Fibroblast of skin of right quadriceps (primary cell): ENCODE data around the gene ESRRG.
"Not testable (repeated sequence)": the region's sequence is repeated elsewhere in the genome, so short reads cannot be mapped to it uniquely, and the experiment has no call there.

Source experiments
- DNase-seq: peaks from one replicate; pipeline ENCODE4 v3.0.0-alpha.2; 2013

Gene ESRRG

GRCh38 chr1:216560527-216560926 is 162.7 kb downstream of the ESRRG start:
- DNase-seq, result no peak

DNA sequence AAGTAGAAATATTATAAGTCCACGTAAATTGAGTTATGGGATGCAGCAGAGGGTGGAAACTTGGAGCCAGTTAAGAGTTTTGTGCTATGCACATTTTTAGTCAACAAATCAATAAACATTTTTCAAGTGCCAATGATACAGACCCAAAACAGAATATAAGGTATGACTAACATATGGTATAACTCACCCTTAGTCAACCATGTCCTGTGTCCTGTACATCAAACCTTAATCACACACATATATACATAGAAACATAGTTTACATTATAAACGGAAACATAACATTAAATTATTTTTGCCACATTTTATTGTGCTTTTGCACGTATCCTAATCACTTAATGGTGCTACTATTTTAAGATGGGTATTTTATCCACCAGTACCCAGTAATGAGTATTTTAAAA is 163.9 kb downstream of the ESRRG start:
- no peak for DNase-seq

- DNase-seq, result no peak
Measured at GRCh38 chr1:216555653-216556052, 167.6 kb downstream of the ESRRG start.

GRCh38 chr1:216554934-216555333 is 168.3 kb downstream of the ESRRG start:
- DNase-seq, result no peak

DNA sequence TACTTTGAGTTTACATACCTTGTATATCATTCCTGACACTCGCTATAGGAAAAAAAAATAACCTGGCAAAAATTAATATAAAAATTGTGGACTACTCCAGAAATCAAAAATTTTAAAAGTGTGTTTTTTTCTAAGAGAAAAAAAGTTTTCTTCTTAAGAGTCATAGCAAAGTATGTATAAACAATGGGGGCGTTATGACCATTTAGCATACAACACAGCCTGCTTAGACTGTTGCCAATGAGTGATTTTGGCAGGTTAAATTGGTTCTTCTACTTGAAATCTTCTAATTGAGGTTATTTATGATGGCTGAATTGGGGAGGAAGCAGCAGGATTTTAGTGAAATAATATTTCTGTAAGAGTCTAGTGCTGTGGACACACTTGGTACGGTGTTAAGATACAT is 169.5 kb downstream of the ESRRG start:
- DNase-seq, result no peak

GRCh38 chr1:216553040-216553439 is 170.2 kb downstream of the ESRRG start:
- DNase-seq, result no peak

- no peak for DNase-seq
Measured at GRCh38 chr1:216549796-216550195, 173.4 kb downstream of the ESRRG start.

DNA sequence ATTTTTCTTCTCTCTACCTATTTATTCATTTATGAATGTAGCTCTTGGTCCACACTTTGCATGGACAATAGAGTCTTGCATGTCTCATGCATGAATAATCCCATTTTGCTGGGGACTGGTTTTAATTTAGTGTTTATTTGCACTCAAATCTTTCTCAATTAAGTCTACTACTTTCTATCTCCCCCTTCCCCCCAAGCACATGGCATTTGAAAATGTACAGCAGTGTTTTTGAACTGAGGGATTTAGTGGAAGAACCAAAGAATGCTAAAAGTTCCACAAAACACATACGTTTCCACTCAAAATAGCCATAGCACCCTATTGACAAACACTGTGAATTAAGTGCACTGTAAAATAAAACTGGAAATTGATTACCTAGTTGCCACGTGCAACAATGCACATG is 180.5 kb downstream of the ESRRG start:
- DNase-seq, result no peak

DNA sequence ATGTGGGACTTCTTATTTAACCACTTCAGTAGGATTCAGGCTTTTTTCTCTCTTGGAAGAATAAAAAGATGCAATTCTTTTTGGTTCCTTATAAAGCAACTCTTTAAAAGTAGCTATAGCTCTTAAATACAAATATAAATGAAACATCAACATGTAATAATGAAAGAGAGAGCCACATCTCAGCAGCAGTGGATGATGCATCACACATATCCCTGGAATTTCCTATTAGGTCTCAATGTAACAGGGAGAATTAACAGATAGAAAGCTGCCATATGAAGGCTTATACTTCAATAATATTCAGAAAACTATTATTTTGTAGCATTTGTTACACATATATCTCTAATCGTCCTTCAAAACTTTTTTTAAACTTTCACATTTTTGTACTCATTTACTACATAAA is 181.0 kb downstream of the ESRRG start:
- DNase-seq, result no peak

GRCh38 chr1:216535751-216536150 is 187.5 kb downstream of the ESRRG start:
- no peak for DNase-seq

- peak; percentile 17 for DNase-seq
Measured at GRCh38 chr1:216535059-216535458, 188.2 kb downstream of the ESRRG start.

DNA sequence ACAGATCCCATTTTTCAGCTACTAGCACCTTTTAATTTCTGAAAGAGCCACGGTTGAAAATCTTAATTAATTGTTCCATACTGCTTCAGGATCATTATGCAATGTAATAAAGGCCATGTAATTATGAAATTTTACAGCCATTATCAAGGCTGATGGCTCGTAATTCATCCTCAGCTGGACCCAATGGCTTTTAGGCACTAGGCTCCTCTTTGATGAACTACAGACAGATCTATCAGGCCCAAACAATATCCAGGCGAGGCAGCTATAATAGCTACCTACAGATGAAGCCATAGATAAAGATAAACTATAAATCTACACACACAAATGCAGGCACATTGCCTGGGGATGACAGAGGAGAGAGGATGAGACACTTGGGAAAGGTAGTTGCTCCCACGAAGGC is 189.5 kb downstream of the ESRRG start:
- no peak for DNase-seq

- DNase-seq, result no peak
Measured at GRCh38 chr1:216532251-216532798, 190.9 kb downstream of the ESRRG start.

- DNase-seq, result peak; percentile 31
Measured at GRCh38 chr1:216531263-216532239, 191.7 kb downstream of the ESRRG start.

- not testable (repeated sequence) for DNase-seq
Measured at GRCh38 chr1:216529851-216530250, 193.4 kb downstream of the ESRRG start.

DNA sequence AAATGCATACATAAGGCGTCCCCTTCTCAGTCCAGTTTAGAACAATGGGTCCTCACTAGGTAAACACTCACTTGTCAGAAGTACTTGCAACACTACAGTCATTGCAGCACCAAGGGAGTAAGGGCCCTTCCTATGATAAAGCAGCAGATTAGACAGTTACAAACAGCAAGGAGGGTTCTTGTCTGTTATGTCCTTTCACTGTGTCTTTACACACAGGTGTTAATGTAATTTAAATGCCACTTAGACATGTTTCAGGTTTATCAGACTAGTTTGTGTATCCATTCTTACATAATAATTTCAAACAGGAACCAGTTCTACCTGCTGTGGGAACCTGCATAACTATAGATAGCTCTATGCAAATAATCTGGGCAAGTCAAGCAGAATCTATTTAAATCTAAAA is 194.4 kb downstream of the ESRRG start:
- no peak for DNase-seq

- DNase-seq, result peak; percentile 59
Measured at GRCh38 chr1:216523449-216524190, 199.6 kb downstream of the ESRRG start.

DNA sequence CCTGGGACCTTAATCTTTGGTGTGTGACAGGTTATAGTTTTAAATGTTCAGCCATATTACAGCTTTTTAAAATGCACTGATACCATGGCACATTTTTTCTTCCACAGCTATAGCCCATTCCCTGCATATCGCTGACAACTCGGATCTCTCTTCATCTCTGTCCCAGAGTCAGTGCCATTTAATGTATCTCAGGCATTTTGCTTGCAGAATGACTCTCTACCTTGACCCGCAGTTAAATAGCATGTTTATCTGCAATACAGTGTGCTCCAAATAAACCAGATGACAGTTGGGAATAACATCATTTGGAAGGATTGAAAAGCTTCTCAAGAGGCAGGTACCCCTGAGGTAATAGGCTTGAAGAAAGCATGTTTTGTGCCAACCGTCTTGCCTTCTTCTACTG is 200.2 kb downstream of the ESRRG start:
- no peak for DNase-seq

DNA sequence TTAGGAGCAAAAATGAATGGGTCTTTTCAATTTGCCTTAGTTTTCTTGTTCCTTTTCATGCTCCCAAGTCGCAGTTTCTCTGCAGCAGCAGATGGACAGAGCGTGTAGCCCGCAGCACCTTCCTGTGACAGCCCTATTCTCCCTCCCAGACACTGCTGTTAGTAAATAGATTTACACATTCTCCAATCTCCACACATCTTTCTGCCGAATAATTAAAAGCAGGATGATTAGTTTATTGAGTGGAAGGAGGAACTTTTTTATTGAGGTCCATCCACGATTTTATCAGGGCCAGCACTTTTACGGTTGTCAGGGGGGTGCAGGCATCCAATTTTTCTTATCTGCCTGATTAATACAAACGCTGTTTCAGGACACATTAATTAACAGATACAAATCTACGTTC is 201.8 kb downstream of the ESRRG start:
- no peak for DNase-seq

DNA sequence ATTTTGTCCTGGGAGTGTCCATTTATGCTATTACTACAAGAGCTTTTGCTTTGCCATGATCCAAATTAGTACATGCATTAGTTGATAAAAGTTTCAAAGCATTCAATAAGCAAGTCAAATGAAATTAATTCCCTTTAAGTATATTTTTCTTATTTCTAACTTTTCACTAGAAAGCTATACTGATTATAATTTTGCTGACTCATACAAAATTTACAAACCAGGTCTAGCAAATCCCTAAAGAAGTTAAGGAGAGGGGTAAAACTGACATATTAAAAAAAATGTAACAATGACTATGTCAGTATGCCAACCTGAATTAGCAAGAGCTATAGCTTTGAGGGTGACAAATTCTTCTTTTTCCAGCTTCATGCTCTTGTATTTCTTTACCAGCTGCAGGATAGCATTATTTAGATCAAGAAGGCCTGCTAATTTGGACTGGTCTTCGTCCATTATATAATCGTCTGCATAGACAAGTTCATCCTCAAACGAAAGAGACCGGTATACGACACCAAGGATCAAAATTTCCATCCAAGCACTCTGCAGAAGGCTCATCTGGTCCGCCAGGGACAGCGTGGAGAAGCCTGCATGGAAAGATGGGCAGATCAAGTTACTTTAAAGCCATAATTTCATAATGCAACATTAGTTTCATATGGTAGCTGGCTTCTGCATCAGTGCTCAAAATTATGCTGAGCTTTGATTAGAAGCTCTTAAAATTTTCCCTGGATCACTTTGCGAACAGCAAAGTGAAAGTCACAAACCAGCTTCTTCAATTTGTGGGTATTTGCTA is 204.2 kb downstream of the ESRRG start:
- DNase-seq, result no peak

DNA sequence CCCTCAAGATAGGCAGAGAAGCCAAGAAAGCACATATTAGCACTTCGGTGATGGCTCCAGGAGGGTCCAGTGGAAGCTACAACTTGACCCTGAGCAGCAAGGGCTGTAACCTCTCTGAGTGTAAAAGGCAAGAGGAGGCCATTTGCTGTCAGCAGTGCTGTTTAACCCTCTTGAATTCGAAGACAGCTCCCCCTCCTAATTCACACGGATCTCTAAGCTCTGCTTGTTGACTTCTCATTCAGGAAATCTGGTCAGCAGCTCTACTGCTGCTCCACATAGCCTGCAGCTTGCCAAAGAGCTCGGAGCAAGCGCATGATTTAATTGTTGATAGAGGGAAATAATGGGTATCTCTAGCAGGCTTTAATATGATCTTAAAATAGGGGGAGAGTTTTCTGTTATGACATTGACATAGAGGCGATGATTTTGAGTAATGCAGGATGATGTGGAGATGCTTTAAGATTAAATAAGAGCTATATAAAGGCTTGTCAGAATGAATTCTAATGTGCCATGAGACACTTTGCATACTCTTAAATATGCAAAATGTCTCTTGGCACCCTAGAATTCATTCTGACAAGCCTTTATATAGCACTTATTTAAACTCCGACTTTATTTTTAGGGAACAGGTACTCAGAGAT is 220.6 kb downstream of the ESRRG start:
- DNase-seq, result no peak

GRCh38 chr1:216500273-216500967 is 222.8 kb downstream of the ESRRG start:
- DNase-seq, result no peak
